Astrocyte (in vitro differentiated cells and primary cell): ENCODE measurements around the gene C1orf21.

Experiments
- EZH2 ChIP-seq: IDR thresholded peaks from 2 replicates; pipeline ENCODE4 v1.6.1; 2012; ENCODE audit warnings: mild to moderate bottlenecking, low read length, inconsistent platforms; ENCODE audit not compliant: insufficient read depth
- TF ChIP-seq, protein P1 (sequence below): IDR thresholded peaks from 2 replicates; pipeline ENCODE4 v1.5.1; 2011; ENCODE audit warnings: low read depth, mild to moderate bottlenecking, inconsistent platforms, low read length, moderate library complexity; ENCODE audit not compliant: insufficient read depth

- TF ChIP-seq, protein P1, sequence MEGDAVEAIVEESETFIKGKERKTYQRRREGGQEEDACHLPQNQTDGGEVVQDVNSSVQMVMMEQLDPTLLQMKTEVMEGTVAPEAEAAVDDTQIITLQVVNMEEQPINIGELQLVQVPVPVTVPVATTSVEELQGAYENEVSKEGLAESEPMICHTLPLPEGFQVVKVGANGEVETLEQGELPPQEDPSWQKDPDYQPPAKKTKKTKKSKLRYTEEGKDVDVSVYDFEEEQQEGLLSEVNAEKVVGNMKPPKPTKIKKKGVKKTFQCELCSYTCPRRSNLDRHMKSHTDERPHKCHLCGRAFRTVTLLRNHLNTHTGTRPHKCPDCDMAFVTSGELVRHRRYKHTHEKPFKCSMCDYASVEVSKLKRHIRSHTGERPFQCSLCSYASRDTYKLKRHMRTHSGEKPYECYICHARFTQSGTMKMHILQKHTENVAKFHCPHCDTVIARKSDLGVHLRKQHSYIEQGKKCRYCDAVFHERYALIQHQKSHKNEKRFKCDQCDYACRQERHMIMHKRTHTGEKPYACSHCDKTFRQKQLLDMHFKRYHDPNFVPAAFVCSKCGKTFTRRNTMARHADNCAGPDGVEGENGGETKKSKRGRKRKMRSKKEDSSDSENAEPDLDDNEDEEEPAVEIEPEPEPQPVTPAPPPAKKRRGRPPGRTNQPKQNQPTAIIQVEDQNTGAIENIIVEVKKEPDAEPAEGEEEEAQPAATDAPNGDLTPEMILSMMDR = no peak
- TF ChIP-seq EZH2 = no peak
Observed at GRCh38 chr1:184442260-184442659, 55.4 kb downstream of the C1orf21 start.
